H9 (cell line): ENCODE data around the gene CLTCL1. TPM values are rescaled to one million over a fixed set of nuclear protein-coding genes. Genes with fewer than 3 reads are reported as not detected.

Source experiments
- DNase-seq: peaks from one replicate; pipeline ENCODE4 v3.0.0-alpha.2; 2017
- H2AFZ ChIP-seq: one replicate; pipeline ENCODE4 v1.6.1; 2013; ENCODE audit warnings: mild to moderate bottlenecking, low read length, control low read depth, moderate library complexity
- H2AK5ac ChIP-seq: 2 replicates; pipeline ENCODE4 v1.6.1; 2013; ENCODE audit warnings: low read length, control low read depth, mixed read lengths; ENCODE audit not compliant: insufficient read length
- H2BK120ac ChIP-seq: one replicate; pipeline ENCODE4 v1.6.1; 2013; ENCODE audit warnings: low read depth, mild to moderate bottlenecking, low read length, control low read depth, inconsistent platforms; ENCODE audit not compliant: poor library complexity, severe bottlenecking
- H2BK12ac ChIP-seq: 2 replicates; pipeline ENCODE4 v1.6.1; 2013; ENCODE audit warnings: low read length, control low read depth, mixed read lengths, low read depth; ENCODE audit not compliant: insufficient read length
- H2BK15ac ChIP-seq: 2 replicates; pipeline ENCODE4 v1.6.1; 2013; ENCODE audit warnings: low read depth, low read length, control low read depth
- H2BK20ac ChIP-seq: one replicate; pipeline ENCODE4 v1.6.1; 2013; ENCODE audit warnings: low read depth, mild to moderate bottlenecking, low read length, control low read depth, inconsistent platforms; ENCODE audit not compliant: poor library complexity, severe bottlenecking
- H2BK5ac ChIP-seq: 2 replicates; pipeline ENCODE4 v1.6.1; 2013; ENCODE audit warnings: low read length, control low read depth, mixed read lengths; ENCODE audit not compliant: insufficient read length
- H3K14ac ChIP-seq: 2 replicates; pipeline ENCODE4 v1.6.1; 2013; ENCODE audit warnings: low read length, control low read depth; ENCODE audit not compliant: insufficient read depth
- H3K18ac ChIP-seq: 2 replicates; pipeline ENCODE4 v1.6.1; 2013; ENCODE audit warnings: low read depth, mild to moderate bottlenecking, mixed read lengths, low read length, control low read depth; ENCODE audit not compliant: insufficient read length
- H3K23ac ChIP-seq: 2 replicates; pipeline ENCODE4 v1.6.1; 2013; ENCODE audit warnings: low read length, control low read depth, mixed read lengths, low read depth; ENCODE audit not compliant: insufficient read length
- H3K23me2 ChIP-seq: 2 replicates; pipeline ENCODE4 v1.6.1; 2013; ENCODE audit warnings: low read depth, mild to moderate bottlenecking, mixed read lengths, low read length, control low read depth; ENCODE audit not compliant: insufficient read length, poor library complexity, severe bottlenecking
- H3K27ac ChIP-seq: 2 replicates; pipeline ENCODE4 v1.5.1; 2013; ENCODE audit warnings: low read length, control low read depth, mixed read lengths, low read depth; ENCODE audit not compliant: insufficient read length
- H3K27me3 ChIP-seq: 2 replicates; pipeline ENCODE4 v1.6.1; 2013; ENCODE audit warnings: low read length, control low read depth, inconsistent platforms; ENCODE audit not compliant: insufficient read depth
- H3K4ac ChIP-seq: 2 replicates; pipeline ENCODE4 v1.6.1; 2013; ENCODE audit warnings: low read depth, mild to moderate bottlenecking, control low read depth, inconsistent platforms, low read length, moderate library complexity
- H3K4me1 ChIP-seq: 2 replicates; pipeline ENCODE4 v1.6.1; 2013; ENCODE audit warnings: low read length, control low read depth, inconsistent platforms; ENCODE audit not compliant: insufficient read depth
- H3K4me2 ChIP-seq: 2 replicates; pipeline ENCODE4 v1.6.1; 2013; ENCODE audit warnings: low read length, control low read depth, mixed read lengths; ENCODE audit not compliant: insufficient read length, insufficient read depth
- H3K56ac ChIP-seq: 2 replicates; pipeline ENCODE4 v1.6.1; 2013; ENCODE audit warnings: low read depth, mild to moderate bottlenecking, mixed read lengths, low read length, control low read depth; ENCODE audit not compliant: insufficient read length
- H3K79me1 ChIP-seq: 2 replicates; pipeline ENCODE4 v1.6.1; 2013; ENCODE audit warnings: low read depth, mild to moderate bottlenecking, moderate library complexity, low read length, control low read depth, inconsistent platforms; ENCODE audit not compliant: insufficient read depth, poor library complexity, severe bottlenecking
- H3K79me2 ChIP-seq: 2 replicates; pipeline ENCODE4 v1.6.1; 2013; ENCODE audit warnings: low read length, control low read depth, inconsistent platforms; ENCODE audit not compliant: insufficient read depth
- H3K9ac ChIP-seq: 2 replicates; pipeline ENCODE4 v1.6.1; 2013; ENCODE audit warnings: low read length, control low read depth, mixed read lengths; ENCODE audit not compliant: insufficient read length; ENCODE audit errors: extremely low read depth
- H3K9me3 ChIP-seq: one replicate; pipeline ENCODE4 v1.6.1; 2013; ENCODE audit warnings: low read depth, low read length, inconsistent platforms; ENCODE audit not compliant: control insufficient read depth
- H3T11ph ChIP-seq: one replicate; pipeline ENCODE4 v1.6.1; 2013; ENCODE audit warnings: mild to moderate bottlenecking, low read length, control low read depth, inconsistent platforms
- H4K20me1 ChIP-seq: one replicate; pipeline ENCODE4 v1.6.1; 2013; ENCODE audit not compliant: control insufficient read depth, insufficient read length, insufficient read depth
- H4K5ac ChIP-seq: 2 replicates; pipeline ENCODE4 v1.6.1; 2013; ENCODE audit warnings: low read depth, mild to moderate bottlenecking, mixed read lengths, low read length, control low read depth; ENCODE audit not compliant: insufficient read length
- H4K8ac ChIP-seq: replicated peaks from 2 replicates; pipeline ENCODE4 v1.6.1; 2013; ENCODE audit warnings: low read length, control low read depth, mixed read lengths, low read depth; ENCODE audit not compliant: insufficient read length
- H4K91ac ChIP-seq: 2 replicates; pipeline ENCODE4 v1.6.1; 2013; ENCODE audit warnings: low read depth, mild to moderate bottlenecking, moderate library complexity, mixed read lengths, low read length, control low read depth; ENCODE audit not compliant: insufficient read length
- H3K27ac Mint-ChIP-seq, 3 experiments: 2 replicates in 2 of 3; 3 replicates in 1 of 3; pipeline ENCODE4 v1.8.0; 2020 to 2021; ENCODE audit warnings: mixed read lengths in 3 of 3, mild to moderate bottlenecking in 1 of 3, moderate library complexity in 1 of 3
- H3K27me3 Mint-ChIP-seq: 2 replicates; pipeline ENCODE4 v1.8.0; 2021; ENCODE audit warnings: low read depth, mild to moderate bottlenecking, moderate library complexity, mixed read lengths
- H3K36me3 Mint-ChIP-seq, 3 experiments: 2 replicates in 2 of 3; 3 replicates in 1 of 3; pipeline ENCODE4 v1.8.0; 2020 to 2021; ENCODE audit warnings: low read depth in 3 of 3, mixed read lengths in 3 of 3; ENCODE audit not compliant: insufficient read depth in 1 of 3
- H3K4me1 Mint-ChIP-seq, 2 experiments: 2 replicates each; pipeline ENCODE4 v1.8.0; 2020; ENCODE audit warnings: mixed read lengths in 2 of 2
- H3K4me3 Mint-ChIP-seq, 2 experiments: 2 replicates in 1 of 2; 3 replicates in 1 of 2; pipeline ENCODE4 v1.8.0; 2020 to 2021; ENCODE audit warnings: mild to moderate bottlenecking in 2 of 2, mixed read lengths in 2 of 2, moderate library complexity in 1 of 2
- H3K9me3 Mint-ChIP-seq, 2 experiments: 2 replicates in 1 of 2; 3 replicates in 1 of 2; pipeline ENCODE4 v1.8.0; 2020; ENCODE audit warnings: mild to moderate bottlenecking in 2 of 2, mixed read lengths in 2 of 2, moderate library complexity in 1 of 2
- WGBS: extraction: QIAGEN DNeasy Blood & Tissue Kit; methylation state at CpG from one replicate; pipeline ENCODE4 v1.1.7; 2013; ENCODE audit warnings: missing lambda C conversion rate, low lambda C conversion rate, mixed read lengths; ENCODE audit not compliant: insufficient read length; ENCODE audit errors: extremely low coverage; 5-methylcytosine and 5-hydroxymethylcytosine counted together
- total RNA-seq: library from RNA; stranded (reverse); gene quantifications from 2 replicates; pipeline ENCODE4 v1.2.1, GENCODE V29; 2021
- TF ChIP-seq, protein P1 (sequence below): fragments of 200-600 bp; sonication (generic); conservative IDR thresholded peaks from 3 replicates; pipeline ENCODE4 v1.8.0; 2021; ENCODE audit warnings: antibody characterized with exemption, mild to moderate bottlenecking

The CLTCL1 gene
- total RNA-seq, 1 experiment from 2014 or later, result 11.1 TPM

DNA sequence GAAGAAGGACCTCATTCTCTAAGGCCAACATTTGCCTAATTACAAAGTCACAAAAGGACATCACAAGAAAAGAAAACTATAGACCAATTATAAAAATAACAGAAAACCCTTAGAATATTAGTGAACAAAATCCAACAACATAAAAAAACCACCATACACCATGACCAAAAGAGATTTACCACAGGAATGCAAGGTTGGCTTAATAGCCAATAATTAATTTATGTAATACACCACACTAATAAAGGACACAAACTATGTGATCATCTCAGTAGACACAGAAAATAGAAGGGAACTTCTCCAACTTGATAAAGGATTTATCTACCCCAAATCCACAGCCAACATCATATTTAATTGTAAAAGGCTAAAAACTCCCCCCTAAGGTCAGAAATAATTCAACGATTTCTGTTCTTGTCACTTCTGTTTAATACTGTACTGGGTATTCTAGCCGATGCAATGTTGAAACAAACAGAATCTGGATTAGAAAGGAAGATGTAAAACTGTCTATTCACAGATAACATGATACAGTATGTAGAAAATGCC lies 24.9 kb downstream of the CLTCL1 start:
- H3K23me2 ChIP-seq, result no peaks in the 10 kb centered on the region
- no peak overlapping the region for H3K18ac ChIP-seq

More for the DNA sequence above, 24.9 kb downstream of the CLTCL1 start:
- H3K4me2 ChIP-seq, result no peak overlapping the region
- H4K8ac ChIP-seq, result no peak overlapping the region
- no peak overlapping the region for H2BK15ac ChIP-seq
- Mint-ChIP-seq H3K36me3 (peaks cover 13 to 28% (median 20%) of the 10 kb centered on the region in 3 experiments), H3K27me3 (no peaks in the 10 kb centered on the region), H3K9me3 (peaks cover 15% of the 10 kb centered on the region in 2 experiments; a peak in 4 of 5 replicates), H3K4me3 (no peak overlapping the region), H3K27ac (no peak overlapping the region), H3K4me1 (peaks cover 0 to 4% of the 10 kb centered on the region in 2 experiments; a peak in 2 of 4 replicates)
- TF ChIP-seq, protein P1, sequence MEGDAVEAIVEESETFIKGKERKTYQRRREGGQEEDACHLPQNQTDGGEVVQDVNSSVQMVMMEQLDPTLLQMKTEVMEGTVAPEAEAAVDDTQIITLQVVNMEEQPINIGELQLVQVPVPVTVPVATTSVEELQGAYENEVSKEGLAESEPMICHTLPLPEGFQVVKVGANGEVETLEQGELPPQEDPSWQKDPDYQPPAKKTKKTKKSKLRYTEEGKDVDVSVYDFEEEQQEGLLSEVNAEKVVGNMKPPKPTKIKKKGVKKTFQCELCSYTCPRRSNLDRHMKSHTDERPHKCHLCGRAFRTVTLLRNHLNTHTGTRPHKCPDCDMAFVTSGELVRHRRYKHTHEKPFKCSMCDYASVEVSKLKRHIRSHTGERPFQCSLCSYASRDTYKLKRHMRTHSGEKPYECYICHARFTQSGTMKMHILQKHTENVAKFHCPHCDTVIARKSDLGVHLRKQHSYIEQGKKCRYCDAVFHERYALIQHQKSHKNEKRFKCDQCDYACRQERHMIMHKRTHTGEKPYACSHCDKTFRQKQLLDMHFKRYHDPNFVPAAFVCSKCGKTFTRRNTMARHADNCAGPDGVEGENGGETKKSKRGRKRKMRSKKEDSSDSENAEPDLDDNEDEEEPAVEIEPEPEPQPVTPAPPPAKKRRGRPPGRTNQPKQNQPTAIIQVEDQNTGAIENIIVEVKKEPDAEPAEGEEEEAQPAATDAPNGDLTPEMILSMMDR, result no peak
- no peak overlapping the region for H4K5ac ChIP-seq
- H3K9me3 ChIP-seq, result no peaks in the 10 kb centered on the region
- no peak overlapping the region for H2AK5ac ChIP-seq
- no peak overlapping the region for H3K56ac ChIP-seq
- no peak overlapping the region for H2BK5ac ChIP-seq
- no peak for DNase-seq
- no peak overlapping the region for H3K14ac ChIP-seq
- H2BK20ac ChIP-seq, result no peak overlapping the region
- no peaks in the 10 kb centered on the region for H3K79me2 ChIP-seq
- H2AFZ ChIP-seq, result no peak overlapping the region
- no peak overlapping the region for H4K91ac ChIP-seq
- H3K9ac ChIP-seq, result no peak overlapping the region
- no peaks in the 10 kb centered on the region for H4K20me1 ChIP-seq
- H3K27ac ChIP-seq, result no peak overlapping the region
- H3K4ac ChIP-seq, result no peak overlapping the region
- no peak overlapping the region for H3K23ac ChIP-seq
- no peaks in the 10 kb centered on the region for H3K4me1 ChIP-seq
- no peak overlapping the region for H3T11ph ChIP-seq
- H3K79me1 ChIP-seq, result peaks cover 3% of the 10 kb centered on the region
- no peak overlapping the region for H2BK120ac ChIP-seq
- H2BK12ac ChIP-seq, result no peak overlapping the region
- H3K27me3 ChIP-seq, result no peaks in the 10 kb centered on the region
- no CpG with 5 or more reads among the region's 2 CpGs for WGBS
